HUES48 (cell line): ENCODE results near the gene MED23.
"Not testable (repeated sequence)": the region's sequence is repeated elsewhere in the genome, so short reads cannot be mapped to it uniquely, and the experiment has no call there.

Source experiments
- H3K27ac ChIP-seq: one replicate; pipeline ENCODE4 v1.7.0; 2013; ENCODE audit warnings: low read depth, low read length, inconsistent platforms
- H3K27me3 ChIP-seq: 2 replicates; pipeline ENCODE4 v1.6.1; 2013; ENCODE audit warnings: mild to moderate bottlenecking, low read length; ENCODE audit not compliant: control insufficient read depth, insufficient read depth
- H3K36me3 ChIP-seq: 2 replicates; pipeline ENCODE4 v1.6.1; 2013; ENCODE audit warnings: low read length; ENCODE audit not compliant: control insufficient read depth, insufficient read depth
- H3K4me1 ChIP-seq: 2 replicates; pipeline ENCODE4 v1.6.1; 2013; ENCODE audit warnings: mild to moderate bottlenecking, low read length; ENCODE audit not compliant: control insufficient read depth, insufficient read depth
- H3K4me3 ChIP-seq: 2 replicates; pipeline ENCODE4 v1.5.1; 2013; ENCODE audit warnings: mild to moderate bottlenecking, low read depth, low read length
- H3K9ac ChIP-seq: 2 replicates; pipeline ENCODE4 v1.6.1; 2013; ENCODE audit warnings: mild to moderate bottlenecking, low read depth, low read length, moderate library complexity
- H3K9me3 ChIP-seq: 2 replicates; pipeline ENCODE4 v1.6.1; 2013; ENCODE audit warnings: low read length; ENCODE audit not compliant: control insufficient read depth, insufficient read depth

The MED23 gene

GRCh38 chr6:131548441-131548840 lies 79.6 kb downstream of the MED23 start:
- H3K27ac ChIP-seq = no peak overlapping the region

GRCh38 chr6:131547488-131547887 lies 80.6 kb downstream of the MED23 start:
- no peak overlapping the region for H3K9ac ChIP-seq
- no peaks in the 10 kb centered on the region for H3K9me3 ChIP-seq
- H3K36me3 ChIP-seq = no peaks in the 10 kb centered on the region
- no peaks in the 10 kb centered on the region for H3K27me3 ChIP-seq
- H3K27ac ChIP-seq = no peak overlapping the region
- no peak overlapping the region for H3K4me3 ChIP-seq
- H3K4me1 ChIP-seq = no peaks in the 10 kb centered on the region

More at GRCh38 chr6:131548441-131548840, 79.6 kb downstream of the MED23 start:
- H3K4me1 ChIP-seq = no peaks in the 10 kb centered on the region
- no peak overlapping the region for H3K4me3 ChIP-seq
- no peaks in the 10 kb centered on the region for H3K27me3 ChIP-seq
- no peaks in the 10 kb centered on the region for H3K36me3 ChIP-seq
- no peak overlapping the region for H3K9ac ChIP-seq
- no peaks in the 10 kb centered on the region for H3K9me3 ChIP-seq

- H3K4me1 ChIP-seq = no peaks in the 10 kb centered on the region
- H3K9me3 ChIP-seq = no peaks in the 10 kb centered on the region
- H3K36me3 ChIP-seq = no peaks in the 10 kb centered on the region
- no peak overlapping the region for H3K27ac ChIP-seq
- H3K9ac ChIP-seq = no peak overlapping the region
- no peaks in the 10 kb centered on the region for H3K27me3 ChIP-seq
- no peak overlapping the region for H3K4me3 ChIP-seq
Observed at GRCh38 chr6:131545317-131545716, 82.7 kb downstream of the MED23 start.

DNA sequence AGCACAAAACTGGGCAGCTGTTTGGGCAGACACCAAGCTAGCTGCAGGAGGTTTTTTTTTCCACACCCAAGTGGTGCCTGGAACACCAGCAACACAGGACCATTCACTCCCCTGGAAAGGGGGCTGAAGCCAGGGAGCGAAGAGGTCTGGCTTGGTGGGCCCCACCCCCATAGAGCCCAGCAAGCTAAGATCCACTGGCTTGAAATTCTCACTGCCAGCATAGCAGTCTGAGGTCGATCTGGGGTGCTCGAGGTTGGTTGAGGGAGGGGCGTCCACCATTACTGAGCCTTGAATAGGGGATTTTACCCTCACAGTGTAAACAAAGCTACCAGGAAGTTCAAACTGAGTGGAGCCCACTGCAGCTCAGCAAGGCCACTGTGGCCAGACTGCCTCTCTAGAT lies 89.4 kb downstream of the MED23 start:
- not testable (repeated sequence) for H3K9me3 ChIP-seq, H3K4me1 ChIP-seq, H3K27me3 ChIP-seq, H3K9ac ChIP-seq, H3K36me3 ChIP-seq, H3K27ac ChIP-seq, H3K4me3 ChIP-seq

- no peaks in the 10 kb centered on the region; the same call in 1 of the 2 replicates for H3K4me1 ChIP-seq
- no peaks in the 10 kb centered on the region for H3K36me3 ChIP-seq
- no peak overlapping the region for H3K9ac ChIP-seq
- H3K27ac ChIP-seq = no peak overlapping the region
- no peak overlapping the region for H3K4me3 ChIP-seq
- no peaks in the 10 kb centered on the region for H3K9me3 ChIP-seq
- H3K27me3 ChIP-seq = no peaks in the 10 kb centered on the region
Observed at GRCh38 chr6:131532580-131533039, 95.4 kb downstream of the MED23 start.

DNA sequence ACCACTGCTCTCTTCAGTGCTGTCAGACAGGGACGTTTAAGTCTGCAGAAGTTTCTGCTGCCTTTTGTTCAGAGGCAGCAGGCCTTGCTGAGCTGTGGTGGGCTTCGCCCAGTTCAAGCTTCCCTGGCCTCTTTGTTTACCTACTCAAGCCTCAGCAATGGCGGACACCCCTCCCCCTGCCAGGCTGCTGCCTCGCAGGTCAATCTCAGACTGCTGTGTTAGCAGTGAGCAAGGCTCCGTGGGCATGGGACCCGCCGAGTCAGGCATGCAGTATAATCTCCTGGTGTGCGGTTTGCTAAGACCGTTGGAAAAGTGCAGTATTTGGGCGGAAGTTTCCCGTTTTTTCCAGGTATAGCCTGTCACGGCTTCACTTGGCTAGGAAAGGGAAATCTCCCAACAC lies 96.4 kb downstream of the MED23 start:
- H3K9me3 ChIP-seq, H3K36me3 ChIP-seq, H3K9ac ChIP-seq, H3K27me3 ChIP-seq, H3K4me1 ChIP-seq, H3K4me3 ChIP-seq, H3K27ac ChIP-seq: not testable (repeated sequence)

DNA sequence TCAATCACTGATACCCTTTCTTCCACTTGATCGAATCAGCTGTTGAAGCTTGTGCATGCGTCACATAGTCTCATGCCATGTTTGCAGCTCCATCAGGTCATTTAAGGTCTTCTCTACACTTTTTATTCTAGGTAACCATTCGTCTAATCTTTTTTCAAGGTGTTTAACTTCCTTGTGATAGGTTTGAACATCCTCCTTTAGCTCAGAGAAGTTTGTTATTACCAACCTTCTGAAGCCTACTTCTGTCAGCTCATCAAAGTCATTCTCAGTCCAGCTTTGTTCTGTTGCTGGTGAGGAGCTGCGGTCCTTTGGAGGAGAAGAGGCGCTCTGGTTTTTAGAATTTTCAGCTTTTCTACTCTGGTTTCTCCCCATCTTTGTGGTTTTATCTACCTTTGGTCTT lies 97.1 kb downstream of the MED23 start:
- not testable (repeated sequence) for H3K36me3 ChIP-seq, H3K4me1 ChIP-seq, H3K9me3 ChIP-seq, H3K27me3 ChIP-seq, H3K9ac ChIP-seq, H3K27ac ChIP-seq, H3K4me3 ChIP-seq

DNA sequence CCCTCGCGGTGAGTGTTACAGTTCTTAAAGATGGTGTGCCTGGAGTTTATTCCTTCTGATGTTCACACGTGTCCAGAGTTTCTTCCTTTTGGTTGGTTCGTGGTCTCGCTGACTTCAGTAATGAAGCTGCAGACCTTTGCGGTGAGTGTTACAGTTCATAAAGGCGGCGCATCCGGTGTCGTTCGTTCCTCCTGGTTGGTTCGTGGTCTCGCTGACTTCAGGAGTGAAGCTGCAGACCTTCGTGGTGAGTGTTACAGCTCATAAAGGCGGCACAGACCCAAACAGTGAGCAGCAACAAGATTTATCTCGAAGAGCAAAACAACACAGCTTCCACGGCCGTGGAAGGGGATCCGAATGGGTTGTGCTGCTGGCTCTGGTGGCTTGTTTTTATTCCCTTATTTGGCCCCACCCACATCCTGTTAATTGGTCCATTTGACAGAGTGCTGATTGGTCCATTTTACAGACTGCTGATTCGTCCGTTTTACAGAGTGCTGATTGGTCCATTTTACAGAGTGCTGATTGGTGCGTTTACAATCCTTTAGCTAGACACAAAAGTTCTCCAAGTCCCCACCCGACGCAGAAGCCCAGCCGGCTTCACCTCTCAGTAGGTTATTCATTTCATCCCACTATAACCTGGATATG lies 103.2 kb downstream of the MED23 start:
- Histone ChIP-seq H3K36me3 (no peaks in the 10 kb centered on the region), H3K9me3 (no peaks in the 10 kb centered on the region), H3K4me3 (no peak overlapping the region), H3K9ac (no peak overlapping the region), H3K4me1 (no peaks in the 10 kb centered on the region), H3K27me3 (no peaks in the 10 kb centered on the region), H3K27ac (no peak overlapping the region)

- H3K9me3 ChIP-seq = no peaks in the 10 kb centered on the region
- H3K27ac ChIP-seq = no peak overlapping the region
- no peak overlapping the region for H3K9ac ChIP-seq
- H3K27me3 ChIP-seq = no peaks in the 10 kb centered on the region
- no peak overlapping the region for H3K4me3 ChIP-seq
- H3K36me3 ChIP-seq = no peaks in the 10 kb centered on the region
- peaks cover 3% of the 10 kb centered on the region; the same call in 1 of the 2 replicates for H3K4me1 ChIP-seq
Observed at GRCh38 chr6:131523988-131524673, 103.9 kb downstream of the MED23 start.
